ENCODE measurements around the gene AFDN. TPM values are rescaled to one million over a fixed set of nuclear protein-coding genes. Genes with fewer than 3 reads are reported as not detected.

The AFDN gene
- total RNA-seq, 2 experiments from 2014 or later, result 11.9 to 14.0 TPM

DNA sequence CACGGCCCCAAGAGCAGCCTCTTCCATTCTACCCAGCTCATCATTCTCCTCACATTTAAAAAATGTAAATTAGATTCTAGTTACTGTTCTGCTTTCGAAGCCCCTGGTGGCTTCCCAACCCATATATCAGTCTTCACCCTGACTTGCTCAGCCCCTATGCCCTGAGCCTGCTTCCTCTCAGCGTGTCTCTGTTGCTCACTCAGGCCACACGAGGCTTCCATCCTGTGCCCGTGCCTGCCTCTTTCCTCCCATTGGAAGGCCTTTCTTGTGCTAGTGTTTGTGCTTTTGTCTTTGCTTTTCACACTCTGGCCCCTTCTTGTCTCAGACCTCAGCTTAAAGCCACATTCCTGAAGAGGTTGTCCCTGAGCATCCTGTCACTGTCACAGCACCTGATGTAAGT lies 78.1 kb downstream of the AFDN start:
- DNase-seq, result no peak
- no peaks in the 10 kb centered on the region for H3K36me3 Mint-ChIP-seq (ENCODE audit: low read depth)
- CTCF ChIA-PET, result no interaction called here
- POLR2A ChIA-PET, result interaction anchor here (0.6 kb wide), 1 partner anchor 16 kb away, joined by 4 read pairs; no protein-coding TSS in a partner anchor
- peaks cover 2% of the 10 kb centered on the region for H3K27me3 Mint-ChIP-seq
- no peak for ATAC-seq
- H3K4me3 Mint-ChIP-seq, result no peak overlapping the region
- no peaks in the 10 kb centered on the region for H3K4me1 Mint-ChIP-seq
- no peak overlapping the region for H3K27ac Mint-ChIP-seq
- intact Hi-C loops (cut with DNase I, micrococcal nuclease), result loop anchor here in 1 of 2 experiments (10.0 kb wide), 1 partner anchor 450 kb away; no protein-coding TSS in a partner anchor
- H3K9me3 Mint-ChIP-seq (ENCODE audit: low read depth), result no peaks in the 10 kb centered on the region

DNA sequence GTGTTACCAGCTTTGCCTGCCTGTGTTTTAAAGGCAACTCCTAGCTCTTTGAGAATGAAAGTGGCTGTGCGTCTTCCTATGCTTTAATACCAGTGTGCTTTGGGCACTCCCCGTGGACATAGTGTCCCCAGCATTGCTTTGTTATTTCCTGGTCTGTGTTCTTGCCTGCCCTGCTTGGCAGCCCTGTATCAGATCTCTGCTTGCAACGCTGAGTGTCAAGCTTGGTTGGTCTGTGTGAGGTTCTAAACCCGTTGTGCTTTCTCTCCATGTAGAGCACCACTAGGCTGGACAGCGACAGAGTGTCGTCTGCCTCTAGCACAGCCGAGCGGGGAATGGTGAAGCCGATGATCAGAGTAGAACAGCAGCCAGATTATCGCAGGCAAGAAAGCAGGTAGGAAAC lies 80.2 kb downstream of the AFDN start:
- H3K36me3 Mint-ChIP-seq (ENCODE audit: low read depth), result no peaks in the 10 kb centered on the region
- no peak for DNase-seq
- no peak for ATAC-seq
- ChIA-PET POLR2A (no interaction called here), CTCF (no interaction called here)
- no peak overlapping the region for H3K27ac Mint-ChIP-seq
- no peaks in the 10 kb centered on the region for H3K9me3 Mint-ChIP-seq (ENCODE audit: low read depth)
- peaks cover 2% of the 10 kb centered on the region for H3K27me3 Mint-ChIP-seq
- H3K4me1 Mint-ChIP-seq, result no peaks in the 10 kb centered on the region
- intact Hi-C loops (cut with DNase I, micrococcal nuclease), result loop anchor here in 1 of 2 experiments (10.0 kb wide), 1 partner anchor 448 kb away; no protein-coding TSS in a partner anchor
- H3K4me3 Mint-ChIP-seq, result no peak overlapping the region

DNA sequence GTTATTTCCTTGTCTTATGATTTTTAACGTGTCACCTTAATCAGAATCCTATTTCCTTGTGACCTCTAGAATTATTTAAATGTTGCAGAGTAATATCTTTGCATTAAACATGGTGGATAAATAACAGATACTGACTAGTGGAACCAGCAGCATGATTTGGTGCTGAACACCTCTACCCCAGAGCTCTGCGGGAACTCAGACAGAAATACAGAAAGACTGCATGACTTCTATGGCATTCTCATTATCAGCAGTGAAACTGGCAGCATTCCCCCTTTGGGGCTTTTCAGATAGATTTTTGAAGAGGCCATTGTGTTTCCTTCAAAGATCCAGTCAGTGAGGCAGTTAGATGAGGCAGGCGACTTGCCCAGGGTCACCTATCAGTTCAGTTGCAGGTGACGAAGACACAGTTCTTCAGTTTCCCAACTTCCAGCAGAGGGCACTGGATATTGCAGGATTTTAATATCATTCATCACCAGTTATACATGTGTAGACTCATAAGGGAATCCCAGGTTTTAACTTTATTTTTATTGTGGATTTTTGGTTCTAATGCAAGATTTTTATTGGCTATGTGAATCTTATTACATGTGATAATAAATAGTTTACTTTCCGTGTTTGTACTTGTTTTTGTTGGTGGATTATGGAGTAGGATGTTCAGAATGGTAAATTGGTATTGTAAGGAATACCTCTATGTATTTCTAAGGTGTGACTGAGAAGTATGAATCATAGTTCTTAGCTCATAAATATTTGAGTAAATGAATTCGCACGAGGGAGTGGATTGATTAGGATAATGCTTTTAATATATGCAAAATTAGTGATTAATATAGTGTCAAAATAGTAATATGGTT lies 81.3 kb downstream of the AFDN start:
- H3K4me3 Mint-ChIP-seq, result no peak overlapping the region
- H3K9me3 Mint-ChIP-seq (ENCODE audit: low read depth), result no peaks in the 10 kb centered on the region
- intact Hi-C loops (cut with DNase I, micrococcal nuclease), result loop anchor here in 1 of 2 experiments (10.0 kb wide), 1 partner anchor 447 kb away; no protein-coding TSS in a partner anchor
- no peaks in the 10 kb centered on the region for H3K4me1 Mint-ChIP-seq
- CTCF ChIA-PET, result interaction anchor here (0.7 kb wide), 1 partner anchor 363 kb away, joined by 3 read pairs; no protein-coding TSS in a partner anchor
- POLR2A ChIA-PET, result no interaction called here
- H3K36me3 Mint-ChIP-seq (ENCODE audit: low read depth), result no peaks in the 10 kb centered on the region
- peaks cover 5% of the 10 kb centered on the region for H3K27me3 Mint-ChIP-seq
- ATAC-seq, result no peak
- no peak for DNase-seq
- no peak overlapping the region for H3K27ac Mint-ChIP-seq

DNA sequence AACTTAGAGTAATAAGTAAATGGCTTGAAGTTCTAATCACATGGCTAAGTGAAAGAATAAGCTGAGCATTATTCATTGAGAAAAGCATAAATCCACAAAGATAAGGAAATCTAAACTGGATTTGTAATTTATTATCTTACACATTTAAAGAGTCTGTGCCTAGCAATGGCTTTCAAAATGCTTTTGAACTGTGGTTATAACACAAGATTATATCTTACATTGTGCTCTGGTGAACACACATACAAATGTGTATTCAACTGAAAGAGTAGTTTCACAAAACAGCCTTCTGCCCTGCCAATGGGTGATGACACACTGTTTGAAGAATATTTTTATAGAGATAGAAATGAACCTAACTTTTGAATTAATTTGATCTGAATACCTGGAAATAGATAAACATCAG lies 83.3 kb downstream of the AFDN start:
- no peak for ATAC-seq
- POLR2A ChIA-PET, result interaction anchor here (0.6 kb wide), 1 partner anchor 28 kb away, joined by 3 read pairs; no protein-coding TSS in a partner anchor
- no peak overlapping the region for H3K4me3 Mint-ChIP-seq
- H3K4me1 Mint-ChIP-seq, result no peaks in the 10 kb centered on the region
- no peaks in the 10 kb centered on the region for H3K9me3 Mint-ChIP-seq (ENCODE audit: low read depth)
- no peaks in the 10 kb centered on the region for H3K36me3 Mint-ChIP-seq (ENCODE audit: low read depth)
- no peak for DNase-seq
- H3K27me3 Mint-ChIP-seq, result peaks cover 5% of the 10 kb centered on the region
- CTCF ChIA-PET, result no interaction called here
- no peak overlapping the region for H3K27ac Mint-ChIP-seq
- intact Hi-C loops (cut with DNase I, micrococcal nuclease), result no loop called here

DNA sequence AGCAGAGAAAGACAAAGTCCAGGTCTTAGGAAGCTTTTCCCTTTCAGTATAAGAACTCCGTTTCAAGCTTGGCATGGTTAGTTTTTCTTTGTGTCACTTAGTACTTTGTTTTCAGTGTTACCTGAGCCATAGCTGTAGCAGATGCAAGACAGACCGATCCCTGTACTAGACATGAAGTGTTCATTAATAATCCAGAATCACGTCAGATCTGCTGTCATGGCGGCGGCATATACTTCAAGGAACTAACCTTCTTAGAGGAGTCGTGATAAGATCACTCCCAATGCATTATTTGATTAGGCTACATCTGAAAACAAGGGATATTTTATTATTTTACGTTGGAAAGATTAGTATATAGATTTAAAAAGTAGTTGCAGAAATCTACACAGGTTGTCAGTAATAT lies 83.9 kb downstream of the AFDN start:
- peaks cover 5% of the 10 kb centered on the region for H3K27me3 Mint-ChIP-seq
- intact Hi-C loops (cut with DNase I, micrococcal nuclease), result no loop called here
- CTCF ChIA-PET, result interaction anchor here (1.2 kb wide), 1 partner anchor 12 kb away, joined by 3 read pairs; no protein-coding TSS in a partner anchor
- no peak for ATAC-seq
- POLR2A ChIA-PET, result no interaction called here
- H3K36me3 Mint-ChIP-seq (ENCODE audit: low read depth), result no peaks in the 10 kb centered on the region
- no peak overlapping the region for H3K4me3 Mint-ChIP-seq
- no peaks in the 10 kb centered on the region for H3K4me1 Mint-ChIP-seq
- H3K9me3 Mint-ChIP-seq (ENCODE audit: low read depth), result no peaks in the 10 kb centered on the region
- H3K27ac Mint-ChIP-seq, result no peak overlapping the region
- DNase-seq, result no peak

DNA sequence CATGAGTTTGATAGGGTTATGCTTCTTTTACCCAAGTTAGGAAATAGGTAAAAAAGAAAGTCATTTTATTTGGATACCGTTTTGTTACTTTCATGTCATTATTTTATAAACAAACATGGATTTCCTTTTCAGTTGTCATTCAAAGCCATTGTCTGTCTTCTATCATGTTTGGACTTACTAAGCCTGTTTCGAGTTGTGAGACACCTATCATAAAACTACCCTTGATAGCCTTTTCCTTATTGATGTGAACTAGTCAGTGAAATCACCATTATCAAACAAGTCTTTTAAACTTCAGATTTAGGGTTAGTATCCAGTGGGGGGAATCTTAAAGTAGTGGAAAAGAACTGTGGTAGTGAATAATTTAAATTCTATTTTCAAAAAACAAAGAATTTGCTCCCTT lies 85.8 kb downstream of the AFDN start:
- no peaks in the 10 kb centered on the region for H3K9me3 Mint-ChIP-seq (ENCODE audit: low read depth)
- no peaks in the 10 kb centered on the region for H3K4me1 Mint-ChIP-seq
- H3K27me3 Mint-ChIP-seq, result peaks cover 5% of the 10 kb centered on the region
- intact Hi-C loops (cut with DNase I, micrococcal nuclease), result no loop called here
- ATAC-seq (no peak), DNase-seq (no peak)
- POLR2A ChIA-PET, result no interaction called here
- no peak overlapping the region for H3K4me3 Mint-ChIP-seq
- CTCF ChIA-PET, result no interaction called here
- H3K36me3 Mint-ChIP-seq (ENCODE audit: low read depth), result no peaks in the 10 kb centered on the region
- no peak overlapping the region for H3K27ac Mint-ChIP-seq

DNA sequence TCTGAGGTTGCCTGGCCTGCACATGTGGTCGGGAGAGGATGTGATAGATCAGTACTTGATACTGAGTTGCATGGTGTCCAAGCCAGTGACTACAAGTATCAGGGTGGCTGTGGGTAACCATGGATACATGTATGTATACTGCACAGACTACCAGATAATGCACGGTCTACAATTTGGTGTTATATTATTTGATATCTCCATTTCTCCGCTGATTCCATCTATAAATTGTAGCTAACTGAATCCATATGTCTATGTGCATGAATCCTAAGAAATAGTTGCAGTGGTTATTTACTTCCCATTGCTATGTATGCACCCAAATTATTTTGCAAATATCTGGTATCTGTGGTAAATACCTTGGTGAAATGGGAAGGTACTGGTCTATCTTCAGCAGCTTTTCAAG lies 87.0 kb downstream of the AFDN start:
- Mint-ChIP-seq H3K9me3 (ENCODE audit: low read depth) (no peaks in the 10 kb centered on the region), H3K27ac (no peak overlapping the region), H3K4me3 (no peak overlapping the region), H3K27me3 (peaks cover 3% of the 10 kb centered on the region), H3K4me1 (no peaks in the 10 kb centered on the region), H3K36me3 (ENCODE audit: low read depth) (no peaks in the 10 kb centered on the region)
- DNase-seq, result no peak
- POLR2A ChIA-PET, result no interaction called here
- CTCF ChIA-PET, result no interaction called here
- intact Hi-C loops (cut with DNase I, micrococcal nuclease), result no loop called here
- no peak for ATAC-seq

DNA sequence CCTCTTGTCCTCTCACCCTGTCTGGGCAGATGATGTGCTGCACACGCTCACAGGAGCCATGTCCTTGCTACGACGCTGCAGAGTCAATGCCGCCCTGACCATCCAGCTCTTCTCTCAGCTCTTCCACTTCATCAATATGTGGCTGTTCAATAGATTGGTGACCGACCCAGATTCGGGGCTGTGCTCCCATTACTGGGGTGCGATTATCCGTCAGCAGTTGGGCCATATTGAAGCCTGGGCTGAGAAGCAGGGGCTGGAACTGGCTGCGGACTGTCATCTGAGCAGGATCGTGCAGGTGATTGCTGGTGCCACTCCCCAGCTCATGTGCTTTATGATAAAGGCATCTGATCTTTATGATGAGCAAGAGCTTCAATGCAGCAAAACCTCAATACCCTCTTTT lies 88.4 kb downstream of the AFDN start:
- no peak overlapping the region for H3K4me3 Mint-ChIP-seq
- intact Hi-C loops (cut with DNase I, micrococcal nuclease), result no loop called here
- peaks cover 3% of the 10 kb centered on the region for H3K27me3 Mint-ChIP-seq
- no peak for DNase-seq
- no peaks in the 10 kb centered on the region for H3K4me1 Mint-ChIP-seq
- ChIA-PET POLR2A (no interaction called here), CTCF (no interaction called here)
- no peaks in the 10 kb centered on the region for H3K36me3 Mint-ChIP-seq (ENCODE audit: low read depth)
- H3K9me3 Mint-ChIP-seq (ENCODE audit: low read depth), result no peaks in the 10 kb centered on the region
- H3K27ac Mint-ChIP-seq, result no peak overlapping the region
- no peak for ATAC-seq

DNA sequence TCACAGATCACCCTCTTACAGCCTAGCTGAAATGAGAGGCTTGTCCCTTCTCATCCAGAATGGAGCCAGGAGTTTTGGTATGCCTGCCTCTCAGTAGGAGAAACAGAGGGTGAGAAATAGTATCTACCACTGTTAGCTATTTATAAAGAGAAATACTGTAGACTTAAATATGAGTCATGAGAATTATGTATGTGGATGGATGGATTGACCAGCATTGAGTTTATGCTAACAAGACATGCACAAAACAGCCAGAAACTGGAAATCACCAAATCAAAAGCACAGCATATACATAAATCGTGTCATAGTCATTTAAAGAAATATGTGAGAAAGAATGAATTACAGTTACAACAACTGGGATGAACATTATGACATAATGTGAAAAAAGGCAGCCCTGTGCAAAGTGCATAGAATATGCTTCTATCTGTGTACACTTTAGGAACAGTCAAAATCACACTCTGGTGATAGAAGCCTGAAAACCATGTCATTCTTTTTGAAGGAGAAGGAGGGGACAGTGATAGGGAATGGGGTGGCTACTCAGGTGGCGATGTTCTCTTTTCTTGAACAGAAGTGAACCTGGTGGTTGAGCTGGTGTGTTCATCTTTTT lies 90.9 kb downstream of the AFDN start:
- intact Hi-C loops (cut with DNase I, micrococcal nuclease), result no loop called here
- DNase-seq (no peak), ATAC-seq (no peak)
- POLR2A ChIA-PET, result no interaction called here
- Mint-ChIP-seq H3K27ac (no peak overlapping the region), H3K9me3 (ENCODE audit: low read depth) (no peaks in the 10 kb centered on the region), H3K4me1 (no peaks in the 10 kb centered on the region), H3K36me3 (ENCODE audit: low read depth) (no peaks in the 10 kb centered on the region), H3K27me3 (peaks cover 1% of the 10 kb centered on the region), H3K4me3 (no peak overlapping the region)
- CTCF ChIA-PET, result interaction anchor here (1.3 kb wide), 1 partner anchor 9 kb away, joined by 3 read pairs; no protein-coding TSS in a partner anchor

DNA sequence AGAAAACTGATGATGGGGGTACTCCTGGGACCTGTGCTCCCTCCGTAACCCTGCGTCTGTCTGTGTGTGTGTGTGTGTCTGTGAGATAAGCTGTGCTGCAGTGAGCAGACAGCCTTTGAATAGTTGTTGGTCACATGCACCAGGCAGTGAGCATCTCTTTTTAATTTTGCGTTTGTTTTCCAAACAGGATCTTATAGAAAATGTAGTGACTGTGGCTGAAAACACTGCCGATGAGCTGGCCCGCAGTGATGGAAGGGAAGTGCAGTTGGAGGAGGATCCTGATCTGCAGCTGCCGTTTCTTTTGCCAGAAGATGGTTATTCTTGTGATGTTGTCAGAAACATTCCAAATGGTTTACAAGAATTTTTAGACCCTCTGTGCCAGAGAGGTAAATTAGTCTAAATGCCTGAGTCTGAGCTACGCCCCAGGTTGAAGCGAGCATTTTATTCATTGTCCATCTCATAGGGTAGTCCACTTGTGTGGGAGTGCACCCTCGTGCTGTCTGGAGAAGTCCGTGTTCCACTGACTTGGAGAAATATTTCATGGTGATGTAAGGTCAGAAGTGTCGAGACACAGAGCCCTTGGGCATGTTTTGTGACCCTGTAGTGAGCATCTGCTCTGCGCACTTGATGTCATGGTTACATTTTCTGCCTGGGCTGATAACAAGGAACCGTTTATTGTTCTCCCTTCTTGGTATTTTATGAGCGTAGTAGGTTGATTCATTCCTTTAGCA lies 92.0 kb downstream of the AFDN start:
- Mint-ChIP-seq H3K36me3 (ENCODE audit: low read depth) (no peaks in the 10 kb centered on the region), H3K27me3 (no peaks in the 10 kb centered on the region), H3K4me1 (no peaks in the 10 kb centered on the region), H3K27ac (no peak overlapping the region), H3K4me3 (no peak overlapping the region), H3K9me3 (ENCODE audit: low read depth) (no peaks in the 10 kb centered on the region)
- DNase-seq (no peak), ATAC-seq (no peak)
- ChIA-PET CTCF (no interaction called here), POLR2A (no interaction called here)
- intact Hi-C loops (cut with DNase I, micrococcal nuclease), result no loop called here

DNA sequence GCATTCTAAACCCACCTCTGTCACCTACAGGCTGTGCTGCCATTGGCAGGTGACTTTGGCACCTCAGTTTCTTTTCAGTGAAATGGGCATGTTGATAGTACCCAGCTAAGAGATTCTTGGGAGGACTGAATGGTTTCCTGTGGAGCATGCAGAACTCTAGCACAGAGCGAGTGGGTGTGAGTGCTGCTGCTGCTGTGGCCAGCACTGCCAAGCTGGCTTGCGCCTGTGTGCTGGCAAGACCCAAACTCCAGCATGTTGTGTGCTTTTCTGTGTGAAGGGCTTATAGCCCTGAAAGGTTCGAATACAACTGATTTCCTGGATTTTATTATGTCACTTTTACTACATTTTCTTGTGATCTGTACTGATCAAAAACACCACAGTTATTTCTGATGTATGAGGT lies 92.6 kb downstream of the AFDN start:
- Mint-ChIP-seq H3K27ac (no peak overlapping the region), H3K9me3 (ENCODE audit: low read depth) (no peaks in the 10 kb centered on the region), H3K36me3 (ENCODE audit: low read depth) (no peaks in the 10 kb centered on the region), H3K4me1 (no peaks in the 10 kb centered on the region), H3K4me3 (no peak overlapping the region), H3K27me3 (no peaks in the 10 kb centered on the region)
- CTCF ChIA-PET, result no interaction called here
- ATAC-seq (no peak), DNase-seq (no peak)
- intact Hi-C loops (cut with DNase I, micrococcal nuclease), result no loop called here
- POLR2A ChIA-PET, result no interaction called here

DNA sequence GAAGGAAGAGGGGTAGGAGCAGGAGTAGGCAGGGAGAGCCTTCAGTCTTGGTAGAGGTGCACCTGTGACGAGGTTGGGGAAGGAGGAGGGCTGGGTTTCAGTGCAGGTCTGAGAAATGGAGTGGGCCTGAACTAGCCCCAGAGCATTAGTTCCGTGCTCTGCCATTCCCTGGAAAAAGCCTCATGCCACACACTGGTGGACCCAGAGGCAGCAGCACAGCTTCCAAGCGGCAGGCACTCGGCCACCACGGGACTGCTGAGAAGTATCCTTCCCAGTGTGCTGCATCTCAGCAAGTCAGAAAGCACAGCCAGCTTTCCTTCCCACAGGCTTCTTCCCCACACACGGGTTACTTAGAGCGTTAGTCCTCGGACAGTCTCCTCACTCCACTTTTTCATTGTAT lies 93.5 kb downstream of the AFDN start:
- POLR2A ChIA-PET, result no interaction called here
- no peak overlapping the region for H3K27ac Mint-ChIP-seq
- DNase-seq (no peak), ATAC-seq (no peak)
- intact Hi-C loops (cut with DNase I, micrococcal nuclease), result no loop called here
- H3K9me3 Mint-ChIP-seq (ENCODE audit: low read depth), result no peaks in the 10 kb centered on the region
- no peaks in the 10 kb centered on the region for H3K4me1 Mint-ChIP-seq
- H3K27me3 Mint-ChIP-seq, result no peaks in the 10 kb centered on the region
- H3K4me3 Mint-ChIP-seq, result no peak overlapping the region
- CTCF ChIA-PET, result no interaction called here
- no peaks in the 10 kb centered on the region for H3K36me3 Mint-ChIP-seq (ENCODE audit: low read depth)
